NCI-H2081 treated with DMSO at 0.1 percent for 48 hours (cell line): ENCODE data around the gene COQ2.
"Not testable (repeated sequence)": the region's sequence is repeated elsewhere in the genome, so short reads cannot be mapped to it uniquely, and the experiment has no call there.

Experiments
- DNase-seq: peaks from one replicate; lab custom pipeline; 2025; lab: John Stamatoyannopoulos, UW

Gene COQ2

GRCh38 chr4:83247415-83248357, 36.9 kb downstream of the COQ2 start:
- no peak for DNase-seq

DNA sequence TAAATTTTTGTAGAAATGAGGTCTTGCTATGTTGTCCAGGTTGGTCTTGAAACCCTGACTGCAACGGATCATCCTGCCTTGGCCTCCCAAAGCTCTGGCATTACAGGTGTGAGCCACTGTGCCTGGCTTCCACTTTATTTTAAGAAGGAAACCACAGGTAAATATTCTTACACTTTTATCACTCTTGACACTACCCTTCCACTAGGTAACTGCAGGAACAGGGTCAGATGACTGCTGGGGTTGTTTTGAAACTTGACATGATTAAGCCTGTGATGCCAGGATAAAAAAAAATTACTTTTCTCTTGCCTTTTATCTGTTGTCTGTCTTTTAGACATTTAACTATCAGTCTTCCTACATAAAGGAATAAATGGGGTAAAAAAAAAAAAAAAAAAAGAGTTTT, 43.5 kb downstream of the COQ2 start:
- DNase-seq: no peak

GRCh38 chr4:83240379-83240875, 44.2 kb downstream of the COQ2 start:
- DNase-seq: no peak

DNA sequence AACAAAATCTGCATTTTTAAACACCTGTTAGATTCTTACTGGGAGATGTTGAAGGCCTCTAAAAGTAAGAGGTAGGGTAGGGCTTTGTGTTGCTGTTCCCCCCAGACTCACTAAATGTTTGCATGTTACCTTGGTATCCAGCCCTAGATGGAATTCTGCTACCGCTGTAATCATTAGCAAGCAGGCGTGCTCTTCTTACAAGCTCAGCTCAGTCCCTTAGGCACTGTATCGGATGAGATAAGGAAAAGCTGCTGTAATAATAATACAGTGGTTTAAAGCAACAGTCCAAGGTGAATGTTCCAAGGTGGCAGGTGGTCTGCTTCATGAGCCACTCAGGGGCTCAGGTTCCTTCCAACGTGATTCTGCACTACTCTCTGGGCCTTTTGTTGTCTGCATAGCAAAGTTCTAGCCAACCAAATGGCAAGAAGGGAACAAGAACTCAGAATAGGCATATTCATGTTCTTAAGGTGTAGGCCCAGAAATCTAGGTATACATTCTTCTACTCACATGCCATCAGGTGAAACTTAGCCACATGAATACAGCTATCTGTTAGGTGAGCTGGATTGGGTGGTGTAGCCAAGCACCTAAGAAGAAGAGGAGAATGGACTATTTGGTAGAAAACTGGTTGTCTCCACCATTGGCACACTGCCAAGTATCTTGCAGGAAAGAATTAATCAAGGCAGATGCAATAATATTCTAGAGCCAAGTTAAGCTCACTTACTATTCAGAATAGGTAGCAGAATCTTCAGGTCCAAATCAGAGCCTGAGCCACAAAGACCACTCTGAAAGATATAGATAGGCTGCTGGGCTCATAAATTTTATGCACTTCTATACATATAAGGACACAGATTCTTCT, 46.0 kb downstream of the COQ2 start:
- DNase-seq: no peak

- no peak for DNase-seq
Measured at GRCh38 chr4:83237591-83237990, 47.0 kb downstream of the COQ2 start.

- not testable (repeated sequence) for DNase-seq
Measured at GRCh38 chr4:83235645-83236133, 48.9 kb downstream of the COQ2 start.

DNA sequence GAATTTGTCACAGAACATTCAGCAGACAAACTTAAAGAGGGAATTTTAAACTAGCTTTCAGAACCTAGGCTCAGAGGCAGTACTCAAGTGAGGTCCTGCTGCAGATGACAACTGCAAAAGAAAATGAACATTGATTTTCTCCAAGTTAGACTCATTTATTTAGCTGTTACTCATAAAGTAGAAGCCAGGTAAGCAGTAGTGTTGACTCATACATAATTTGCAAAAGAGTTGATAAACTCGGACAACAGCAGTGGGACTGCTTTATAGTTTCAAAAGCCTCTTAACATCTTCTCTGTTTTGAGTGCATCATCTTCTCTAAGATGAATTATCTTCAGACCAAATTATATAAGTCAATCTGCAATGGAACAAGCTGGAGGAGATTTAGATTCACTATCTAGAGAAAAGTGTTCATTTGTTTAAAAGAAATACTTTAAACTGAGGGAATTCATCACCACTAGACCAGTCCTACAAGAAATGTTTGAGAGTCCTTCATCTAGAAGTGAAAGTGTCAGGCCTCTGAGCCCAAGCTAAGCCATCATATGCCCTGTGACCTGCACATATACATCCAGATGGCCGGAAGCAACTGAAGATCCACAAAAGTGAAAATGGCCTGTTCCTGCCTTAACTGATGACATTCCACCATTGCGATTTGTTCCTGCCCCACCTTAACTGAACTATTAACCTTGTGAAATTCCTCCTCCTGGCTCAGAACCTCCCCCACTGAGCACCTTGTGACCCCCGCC, 49.5 kb downstream of the COQ2 start:
- no peak for DNase-seq

- DNase-seq: not testable (repeated sequence)
Measured at GRCh38 chr4:83234387-83234786, 50.2 kb downstream of the COQ2 start.

GRCh38 chr4:83232082-83232481, 52.5 kb downstream of the COQ2 start:
- DNase-seq: no peak

- DNase-seq: no peak
Measured at GRCh38 chr4:83231620-83232076, 53.0 kb downstream of the COQ2 start.

- DNase-seq: no peak
Measured at GRCh38 chr4:83230928-83231327, 53.7 kb downstream of the COQ2 start.

- DNase-seq: no peak
Measured at GRCh38 chr4:83229791-83230190, 54.8 kb downstream of the COQ2 start.

GRCh38 chr4:83228231-83228630, 56.4 kb downstream of the COQ2 start:
- DNase-seq: no peak

- DNase-seq: no peak
Measured at GRCh38 chr4:83224502-83225197, 59.9 kb downstream of the COQ2 start.

GRCh38 chr4:83223781-83224180, 60.8 kb downstream of the COQ2 start:
- DNase-seq: no peak

DNA sequence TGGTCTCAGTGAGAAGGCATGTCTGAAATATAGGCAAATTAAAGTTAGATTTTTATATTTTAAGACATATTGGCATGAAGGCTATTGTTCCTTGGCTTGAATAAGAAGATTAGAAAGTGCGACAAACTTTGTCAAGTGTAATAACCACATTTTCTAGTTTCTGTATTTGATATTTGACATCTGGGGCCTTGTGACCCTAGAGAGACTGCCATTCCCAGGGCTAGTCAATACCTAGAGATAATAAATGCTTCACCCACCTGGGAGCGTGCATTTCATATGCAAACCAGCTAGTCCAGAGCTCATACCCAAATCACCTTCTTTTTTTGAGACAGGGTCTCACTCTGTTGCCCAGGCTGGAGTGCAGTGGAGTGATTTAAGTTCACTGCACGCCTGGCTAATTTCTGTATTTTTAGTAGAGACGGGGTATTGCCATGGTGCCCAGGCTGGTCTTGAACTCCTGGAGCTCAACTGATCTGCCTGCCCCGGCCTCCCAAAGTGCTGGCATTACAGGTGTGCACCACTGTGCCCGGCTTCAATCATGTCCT, 62.6 kb downstream of the COQ2 start:
- DNase-seq: no peak

DNA sequence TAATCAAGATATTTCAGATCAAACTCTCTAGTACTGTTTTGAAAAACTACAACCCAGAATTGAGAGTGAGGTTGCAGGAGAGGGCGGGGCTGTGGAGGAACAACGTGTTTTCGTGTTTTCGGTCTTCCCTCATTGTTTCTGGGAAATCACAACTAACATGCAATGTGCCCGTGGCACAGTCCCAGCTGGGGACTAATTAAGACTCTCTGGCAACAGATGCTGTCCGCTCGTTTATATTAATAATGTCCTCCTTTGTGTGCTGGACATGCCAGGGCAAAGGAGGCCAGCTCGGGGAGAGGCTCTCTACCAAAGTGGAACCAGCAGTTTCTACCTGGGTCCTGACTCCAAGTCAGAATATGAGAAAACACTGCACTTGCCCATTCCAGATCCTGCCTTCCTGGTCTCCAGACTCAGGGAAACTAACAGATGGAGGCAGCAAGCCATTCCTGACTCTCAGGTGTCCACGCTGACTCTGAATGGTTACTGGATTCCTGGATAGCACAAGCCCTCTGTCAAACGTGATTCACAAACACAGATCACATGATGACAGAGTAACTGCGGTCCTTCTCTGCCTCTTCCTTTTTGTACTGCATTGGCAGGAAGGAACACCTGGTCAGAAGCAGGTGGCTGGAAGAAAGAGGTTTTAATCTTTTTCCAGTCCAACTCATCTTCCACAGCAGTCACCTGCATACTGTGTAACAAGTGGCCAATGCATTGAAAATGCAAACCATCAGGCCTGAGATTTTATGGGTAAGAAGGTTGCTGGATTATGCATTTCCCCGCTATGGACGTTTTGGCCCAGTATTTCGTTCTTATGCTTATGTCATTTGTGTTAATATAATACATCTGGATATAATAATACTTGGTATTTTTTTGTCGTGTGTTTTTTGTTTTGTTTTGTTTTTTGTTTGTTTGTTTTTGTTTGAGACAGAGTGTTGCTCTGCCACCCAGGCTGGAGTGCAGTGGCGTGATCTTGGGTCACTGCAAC, 65.0 kb downstream of the COQ2 start:
- no peak for DNase-seq

DNA sequence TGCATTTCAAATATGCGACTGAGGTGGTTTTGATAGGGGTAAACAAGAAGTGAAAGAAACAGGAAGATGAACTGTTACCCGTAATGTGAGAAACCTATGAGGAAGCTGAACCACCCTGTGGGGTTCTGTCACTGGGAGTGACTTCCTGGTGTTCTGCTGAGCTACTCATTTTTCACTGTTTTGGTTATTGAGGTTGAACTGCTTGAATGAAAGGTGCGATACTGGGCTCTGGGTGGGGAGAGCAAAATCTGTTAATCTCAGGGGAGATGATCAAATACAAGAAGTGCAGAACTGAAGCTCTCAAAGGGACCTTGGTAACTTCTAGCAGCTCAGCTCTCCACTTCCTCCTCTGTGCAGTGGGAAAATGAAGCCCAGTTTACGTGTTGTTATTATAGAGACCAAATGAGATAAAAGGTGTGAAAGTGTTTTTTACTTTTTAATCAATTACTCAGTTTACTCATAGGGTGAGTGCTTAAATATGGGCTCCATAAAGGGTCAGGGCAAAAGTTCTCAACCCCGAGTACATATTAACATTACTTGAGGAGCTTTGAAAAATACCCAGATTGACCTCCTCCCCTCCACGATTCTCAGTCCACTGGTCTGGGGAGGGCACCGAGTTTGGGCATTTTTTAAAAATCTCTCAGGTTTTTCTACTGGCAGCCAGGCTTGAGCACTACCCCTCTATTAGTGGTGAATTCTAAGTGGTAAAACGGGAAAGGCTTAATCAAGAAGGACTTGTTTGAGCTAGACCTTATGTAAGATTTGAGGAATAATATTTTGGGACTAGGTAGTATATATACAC, 66.7 kb downstream of the COQ2 start:
- no peak for DNase-seq
